GM19324 (cell line): Measurements from ENCODE around the gene LDLRAD4.
"Not testable (repeated sequence)": the region's sequence is repeated elsewhere in the genome, so short reads cannot be mapped to it uniquely, and the experiment has no call there.

Source experiments
- ATAC-seq: cut with Tn5 transposase; IDR thresholded peaks from one replicate; pipeline ENCODE4 v1.9.1; 2021; ENCODE audit warnings: mild to moderate bottlenecking, moderate library complexity; ENCODE audit not compliant: unreplicated experiment, low FRiP score

The LDLRAD4 gene

DNA sequence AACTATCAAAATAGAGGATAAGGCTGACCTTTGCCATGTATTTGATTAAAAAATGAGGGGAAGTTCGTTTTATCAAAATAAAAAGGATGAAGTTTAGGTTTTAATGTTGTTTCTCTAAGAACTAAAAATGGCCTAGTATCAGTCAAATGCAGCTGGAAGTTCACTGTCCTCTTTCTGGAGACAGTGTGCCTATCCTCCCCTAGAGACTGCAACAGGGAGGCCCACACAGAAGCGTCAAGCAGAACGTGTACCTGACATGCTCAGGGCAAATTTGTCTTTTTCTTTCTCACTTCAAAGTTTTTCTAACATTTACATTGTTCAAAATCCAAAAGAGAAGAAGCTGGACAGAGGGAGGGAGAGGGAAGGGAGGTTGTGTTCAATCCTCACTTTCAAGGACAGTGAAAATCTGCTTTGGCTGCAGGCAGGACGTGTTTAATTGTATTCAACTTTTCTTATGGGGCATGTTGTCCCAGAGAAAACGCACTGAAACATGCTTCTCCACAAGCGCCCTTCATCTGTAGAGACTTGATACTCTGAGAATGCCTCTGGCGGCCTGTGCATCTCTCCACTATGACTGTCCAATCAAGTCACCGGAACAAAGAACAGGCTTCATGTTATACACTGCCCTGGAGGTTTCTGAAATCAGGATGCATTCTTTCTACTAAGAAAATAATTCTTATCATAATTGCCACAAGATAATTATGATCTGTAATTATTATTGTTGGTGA is 442.7 kb downstream of the LDLRAD4 start:
- ATAC-seq, result no peak

DNA sequence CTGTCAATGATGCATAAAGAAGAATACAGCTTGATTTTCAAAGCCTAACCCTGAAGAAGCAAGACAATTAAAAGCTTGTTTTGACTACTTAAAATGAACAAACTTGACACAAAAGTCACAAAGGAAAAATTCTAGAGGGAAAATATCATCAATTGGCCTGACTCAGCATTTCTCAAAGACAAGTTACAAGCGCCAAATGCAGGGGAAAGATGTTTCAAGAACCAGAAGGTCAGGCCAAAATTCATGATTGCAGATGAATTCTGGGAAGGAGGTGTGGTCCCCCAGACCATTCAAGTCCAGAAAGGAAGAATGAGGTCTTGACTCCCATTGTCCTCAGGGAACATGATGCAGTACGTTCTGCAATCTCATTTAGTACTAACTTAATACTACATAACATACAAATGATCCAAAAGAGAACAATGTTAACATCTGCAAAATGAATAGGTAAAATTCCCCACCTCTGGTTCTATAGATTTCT is 443.3 kb downstream of the LDLRAD4 start:
- ATAC-seq, result no peak

DNA sequence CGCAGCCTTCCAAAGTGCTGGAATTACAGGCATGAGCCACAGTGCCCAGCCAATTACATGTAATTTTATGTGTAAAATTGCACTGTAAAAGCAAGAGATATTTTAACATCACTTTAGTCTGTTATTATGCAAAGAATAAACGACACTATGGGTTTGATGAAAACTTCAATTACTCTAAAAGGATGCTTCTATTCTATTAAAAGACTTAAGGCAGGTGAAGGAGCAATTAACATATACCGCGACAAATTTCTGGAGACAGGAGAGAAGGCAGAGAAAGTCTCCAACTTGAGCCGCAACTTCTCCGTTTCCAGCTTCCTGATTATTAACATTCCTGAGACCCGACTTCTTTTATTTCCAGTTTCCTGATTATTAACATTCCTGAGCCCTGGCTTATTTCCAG is 454.1 kb downstream of the LDLRAD4 start:
- ATAC-seq, result no peak

DNA sequence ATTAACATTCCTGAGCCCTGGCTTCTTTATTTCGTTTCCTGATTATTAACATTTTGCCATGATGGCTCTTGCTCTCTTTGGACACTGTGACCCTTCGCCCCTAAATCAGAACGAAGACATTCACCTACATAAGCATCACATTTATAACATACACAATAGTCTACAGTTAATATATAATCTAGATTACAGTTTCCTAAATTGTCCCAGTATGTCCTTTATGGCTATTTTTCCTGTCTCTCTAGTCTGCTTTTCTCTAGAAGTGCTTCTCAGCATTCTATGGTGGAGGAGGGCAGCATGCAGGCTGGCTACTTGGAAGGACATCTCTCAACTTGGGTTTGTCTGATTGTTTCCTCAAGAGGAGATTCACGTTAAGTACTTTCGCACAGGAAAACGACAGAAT is 457.9 kb downstream of the LDLRAD4 start:
- ATAC-seq, result no peak

- ATAC-seq, result not testable (repeated sequence)
These were observed 458.8 kb downstream of the LDLRAD4 start for GRCh38 chr18:13677350-13677749.

DNA sequence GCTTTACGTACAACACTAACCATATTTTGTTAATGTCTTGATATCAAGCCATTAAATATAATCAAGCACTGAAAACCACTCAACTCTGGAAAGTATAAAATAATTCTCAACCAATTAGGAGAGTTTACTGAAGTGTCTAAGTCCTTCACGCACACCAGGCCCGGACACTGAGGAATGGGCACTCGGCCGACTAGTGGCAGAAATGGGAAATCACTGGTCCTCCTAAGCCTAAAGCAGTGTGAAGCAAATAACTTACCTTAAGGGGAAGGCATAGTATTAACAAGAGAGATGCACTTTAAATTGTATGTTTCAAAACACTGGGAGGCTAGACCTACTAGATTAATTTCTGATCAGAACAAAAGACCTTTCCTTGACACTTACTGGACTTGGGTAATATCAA is 462.1 kb downstream of the LDLRAD4 start:
- ATAC-seq, result no peak

DNA sequence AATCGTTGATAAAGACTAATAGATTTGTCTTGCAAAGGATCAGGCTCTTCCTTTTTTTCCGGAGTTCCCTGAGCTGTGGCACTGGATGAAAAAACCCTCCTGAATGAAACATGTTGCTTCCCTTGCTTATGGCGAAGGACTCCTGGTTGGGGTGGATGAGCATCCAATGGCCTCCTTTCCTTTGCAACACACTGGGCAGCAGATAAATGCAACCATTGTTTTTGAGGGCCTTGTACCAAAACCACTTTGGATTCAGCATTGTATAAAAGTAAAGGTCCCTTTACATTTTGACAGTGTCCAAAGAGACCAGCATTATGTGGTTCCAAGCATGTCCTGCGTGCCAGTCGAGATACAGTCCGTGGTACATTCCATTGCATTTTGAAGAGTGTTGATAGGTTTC is 463.1 kb downstream of the LDLRAD4 start:
- no peak for ATAC-seq

DNA sequence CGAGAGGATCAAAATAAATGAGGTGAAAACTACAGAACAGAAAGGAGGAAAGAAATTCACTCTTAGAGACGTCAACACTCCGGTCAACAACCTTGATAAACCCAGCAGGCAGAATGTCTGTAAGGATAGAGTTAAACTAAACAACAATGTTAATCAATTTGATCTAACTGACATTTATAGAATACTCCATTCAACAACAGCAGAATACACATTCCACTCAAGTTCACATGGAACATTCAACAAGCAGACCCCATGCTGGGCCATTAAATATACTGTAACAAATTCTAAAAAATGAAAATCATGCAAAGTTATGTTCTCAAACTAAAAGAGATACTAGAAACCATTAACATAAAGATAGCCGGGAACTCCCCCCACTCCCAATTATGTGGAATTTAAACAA is 466.0 kb downstream of the LDLRAD4 start:
- ATAC-seq, result no peak

DNA sequence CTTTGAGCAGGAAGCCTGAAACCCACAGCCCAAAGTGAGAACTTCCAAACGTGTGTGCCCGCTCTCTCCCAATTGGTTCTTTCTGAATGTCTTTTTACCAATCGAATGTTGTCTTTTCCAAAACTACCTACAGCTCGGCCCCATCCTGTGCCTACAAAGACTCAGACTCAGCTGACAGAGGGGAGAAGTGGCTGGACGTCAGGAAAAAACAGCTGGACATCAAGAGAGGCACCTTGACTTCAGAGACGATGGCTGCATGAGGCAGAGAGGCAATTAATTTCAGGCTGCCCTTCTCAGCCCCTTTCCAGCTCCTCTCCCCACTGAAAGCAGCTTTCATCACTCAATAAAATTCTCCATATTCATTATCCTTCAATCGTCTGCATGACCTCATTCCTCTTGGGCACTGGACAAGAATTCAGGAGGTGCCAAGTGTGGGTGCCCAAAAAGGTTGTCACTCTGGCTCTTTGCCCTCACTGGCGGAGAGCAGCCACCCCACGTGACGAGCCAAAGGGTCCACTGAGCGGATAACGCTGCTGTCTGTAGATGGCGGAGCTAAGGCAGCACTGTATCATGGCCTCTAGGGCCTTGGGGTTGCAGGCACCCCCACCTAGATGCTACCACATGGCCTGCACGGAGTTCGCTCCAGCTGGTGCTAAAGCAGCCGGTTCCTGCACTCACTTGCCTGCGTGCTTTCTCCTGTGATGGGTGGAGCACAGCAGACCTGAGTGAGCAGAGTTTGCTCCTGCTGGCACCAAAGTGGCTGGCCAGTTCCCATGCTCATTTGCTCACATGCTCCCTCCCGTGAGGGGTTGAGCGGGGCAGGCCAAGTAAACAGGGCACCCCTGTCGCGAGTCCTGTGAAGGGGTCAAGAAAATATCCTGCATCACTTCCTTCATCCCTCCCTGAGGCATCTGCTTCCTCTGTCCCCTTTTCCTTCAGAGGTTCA is 469.9 kb downstream of the LDLRAD4 start:
- ATAC-seq, result no peak

DNA sequence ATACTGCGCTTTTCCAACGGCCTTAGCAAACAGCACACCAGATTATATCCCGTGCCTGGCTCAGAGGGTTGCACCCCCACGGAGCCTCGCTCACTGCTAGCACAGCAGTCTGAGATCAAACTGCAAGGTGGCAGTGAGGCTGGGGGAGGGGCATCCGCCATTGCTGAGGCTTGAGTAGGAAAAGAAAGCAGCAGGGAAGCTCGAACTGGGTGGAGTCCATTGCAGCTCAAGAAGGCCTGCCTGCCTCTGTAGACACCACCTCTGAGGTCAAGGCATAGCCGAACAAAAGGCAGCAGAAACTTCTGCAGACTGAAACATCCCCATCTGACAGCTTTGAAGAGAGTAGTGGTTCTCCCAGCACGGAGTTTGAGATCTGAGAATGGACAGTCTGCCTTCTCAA is 471.5 kb downstream of the LDLRAD4 start:
- ATAC-seq, result not testable (repeated sequence)

DNA sequence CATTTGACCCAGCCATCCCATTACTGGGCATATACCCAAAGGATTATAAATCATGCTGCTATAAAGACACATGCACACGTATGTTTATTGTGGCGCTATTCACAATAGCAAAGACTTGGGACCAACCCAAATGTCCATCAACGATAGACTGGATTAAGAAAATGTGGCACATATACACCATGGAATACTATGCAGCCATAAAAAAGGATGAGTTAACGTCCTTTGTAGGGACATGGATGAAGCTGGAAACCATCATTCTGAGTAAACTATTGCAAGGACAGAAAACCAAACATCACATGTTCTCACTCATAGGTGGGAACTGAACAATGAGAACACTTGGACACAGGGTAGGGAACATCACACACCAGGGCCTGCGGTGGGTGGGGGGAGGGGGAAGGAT is 476.8 kb downstream of the LDLRAD4 start:
- ATAC-seq, result not testable (repeated sequence)

- no peak for ATAC-seq
These were observed 478.4 kb downstream of the LDLRAD4 start for GRCh38 chr18:13696961-13697360.

DNA sequence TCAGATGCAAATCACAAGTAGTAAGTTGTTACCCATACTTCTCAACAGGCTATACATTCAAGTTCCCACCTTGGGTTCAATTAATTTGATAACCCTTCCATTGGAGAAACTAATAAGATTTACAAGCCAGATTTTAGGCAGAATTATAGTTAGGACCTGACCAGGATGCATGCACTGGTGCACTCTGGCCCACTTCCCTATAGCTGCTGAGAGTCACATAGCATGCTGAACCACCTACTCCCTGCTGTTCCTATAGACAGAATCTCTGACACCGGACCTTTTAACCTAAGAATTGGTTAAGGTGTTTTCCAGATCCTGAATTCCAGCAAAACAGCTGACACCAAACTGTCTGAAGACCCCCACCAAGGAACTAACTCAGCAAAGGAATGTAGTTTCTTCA is 481.6 kb downstream of the LDLRAD4 start:
- no peak for ATAC-seq
